Stomach (tissue), 9 donors: ENCODE measurements around the gene TTLL11. TPM values are rescaled to one million over a fixed set of nuclear protein-coding genes. Genes with fewer than 3 reads are reported as not detected.

Experiments used
- DNase-seq, 2 donors: peaks; one replicate each; pipeline versions ENCODE4 v3.0.0 to v3.0.0-alpha.2; 2013 to 2019
- H3K27ac ChIP-seq, 5 donors: fragments of 200-600 bp in 4 of 5; sonication (generic) in 4 of 5; one replicate each; pipeline ENCODE4 v1.5.1; 2013 to 2019; ENCODE audit warnings: mild to moderate bottlenecking in 1 of 5, moderate library complexity in 1 of 5
- H3K27me3 ChIP-seq, 3 donors: fragments of 200-600 bp; sonication (generic); one replicate each; pipeline ENCODE4 v1.5.1; 2017 to 2019; ENCODE audit warnings: mixed run types in 1 of 3
- H3K36me3 ChIP-seq, 4 donors: fragments of 200-600 bp; sonication (generic); 1 replicate in 3 of 4; 2 replicates in 1 of 4; pipeline ENCODE4 v1.5.1; 2016 to 2019
- H3K4me1 ChIP-seq, 4 donors: fragments of 200-600 bp; sonication (generic); one replicate each; pipeline ENCODE4 v1.5.1; 2016 to 2019
- H3K4me3 ChIP-seq, 4 donors: fragments of 200-600 bp; sonication (generic) in 3 of 4; one replicate each; pipeline ENCODE4 v1.5.1; 2016 to 2019; ENCODE audit warnings: mild to moderate bottlenecking in 1 of 4
- H3K9me3 ChIP-seq, 4 donors: fragments of 200-600 bp; sonication (generic); one replicate each; pipeline ENCODE4 v1.5.1; 2016 to 2019
- CTCF ChIP-seq, 7 experiments: fragments of 450-650 bp in 4 of 7; fragments of 200-600 bp in 3 of 7; sonication (generic) in 3 of 7; IDR thresholded peaks; one replicate each; pipeline ENCODE4 v1.5.1; 2016 to 2019; ENCODE audit warnings: antibody characterized with exemption in 7 of 7, control low read depth in 2 of 7, mild to moderate bottlenecking in 1 of 7
- EP300 ChIP-seq: sonication (generic); formaldehyde crosslinking; IDR thresholded peaks from one replicate; pipeline ENCODE4 v1.6.1; 2017; ENCODE audit warnings: antibody characterized with exemption
- POLR2A ChIP-seq, 4 donors: fragments of 450-650 bp; IDR thresholded peaks; one replicate each; pipeline ENCODE4 v1.6.1; 2016; ENCODE audit warnings: antibody characterized with exemption in 4 of 4, control low read depth in 2 of 4, mild to moderate bottlenecking in 1 of 4, moderate library complexity in 1 of 4
- POLR2AphosphoS5 ChIP-seq, 3 donors: sonication (generic); formaldehyde crosslinking; IDR thresholded peaks; one replicate each; pipeline ENCODE4 v1.6.1; 2016; ENCODE audit warnings: antibody characterized with exemption in 3 of 3
- WGBS, 5 donors: extraction: QIAGEN DNeasy Blood & Tissue Kit in 3 of 5; methylation state at CpG; one replicate each; pipeline versions ENCODE4 v1.1.5 to v1.1.7; 2013 to 2018; 5-methylcytosine and 5-hydroxymethylcytosine counted together
- intact Hi-C: fragments of 100-400 bp; cut with DNase I; formaldehyde crosslinking; loops from one replicate; pipeline ENCODE4 v1.15.1; 2023; ENCODE audit warnings: low total_unique reads
- polyA plus RNA-seq, 3 donors: library from polyadenylated mRNA; stranded (reverse); fragments of 200-250 nt; gene quantifications; one replicate each; pipeline ENCODE4 v1.2.3, GENCODE V29; 2013
- total RNA-seq, 5 donors: library from RNA; depleted of rRNA; stranded (reverse); fragments of >200 nt; gene quantifications; one replicate each; pipeline versions ENCODE4 v1.1.0 to v1.2.3, GENCODE V29; 2014 to 2016
- donor health status: healthy with polysubstance abuse.
- donor health status: Bipolar disorder and iron deficiency.
- donor health status: healthy.

TTLL11 gene
- total and polyA plus RNA-seq, 8 donors = 3.6 to 18.2 (median 9.4) TPM

DNA sequence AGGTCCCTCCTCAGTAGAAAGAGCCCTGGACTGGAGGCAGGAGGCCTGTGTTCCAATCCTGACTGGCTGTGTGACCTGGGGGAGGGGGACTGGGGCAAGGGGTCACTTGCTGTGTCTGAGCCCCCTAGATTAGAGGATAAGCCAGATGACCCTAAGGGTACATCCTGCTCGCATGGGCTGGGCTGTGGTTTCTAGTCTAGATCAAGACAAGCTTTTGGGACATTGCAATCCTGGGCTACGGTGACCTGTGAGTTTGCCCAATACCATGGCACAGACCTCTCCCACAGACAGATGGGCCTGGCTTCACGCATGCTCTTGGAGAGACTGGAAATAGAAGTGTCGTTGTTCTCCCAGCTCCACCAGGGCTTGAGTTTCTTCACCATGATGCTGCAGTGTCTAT, 39.4 kb upstream of the TTLL11 start:
- Histone ChIP-seq H3K4me1 (peaks cover 0 to 16% (median 5%) of the 10 kb centered on the region in 4 donors), H3K4me3 (no peak overlapping the region), H3K36me3 (no peaks in the 10 kb centered on the region), H3K27me3 (peaks cover 0 to 19% (median 0%) of the 10 kb centered on the region in 3 donors), H3K9me3 (no peaks in the 10 kb centered on the region), H3K27ac (no peak overlapping the region)
- intact Hi-C loops = no loop called here
- DNase-seq = no peak
- WGBS, 5 donors = 90 to 98% (median 93%) methylated on average over 4 of the region's 4 CpGs
- no peak for TF ChIP-seq EP300
- TF ChIP-seq CTCF (IDR thresholded peaks at IDR 0.05) = no peak
- no peak for TF ChIP-seq POLR2A (IDR thresholded peaks at IDR 0.05)
- TF ChIP-seq POLR2AphosphoS5 (IDR thresholded peaks at IDR 0.05) = no peak

- intact Hi-C loops = no loop called here
- no peak overlapping the region for H3K27ac ChIP-seq
- TF ChIP-seq CTCF (IDR thresholded peaks at IDR 0.05) (no peak), POLR2AphosphoS5 (IDR thresholded peaks at IDR 0.05) (no peak), POLR2A (IDR thresholded peaks at IDR 0.05) (no peak), EP300 (no peak)
- H3K27me3 ChIP-seq = peaks cover 0 to 29% (median 9%) of the 10 kb centered on the region in 3 donors
- peak in 1 of 2 donors; percentile 52 for DNase-seq
- peaks cover 6 to 25% (median 12%) of the 10 kb centered on the region in 4 donors for H3K4me1 ChIP-seq
- no peaks in the 10 kb centered on the region for H3K36me3 ChIP-seq
- H3K9me3 ChIP-seq = no peaks in the 10 kb centered on the region
- WGBS, 5 donors = 21 to 34% (median 25%) methylated on average over 20 to 21 of the region's 21 CpGs
- H3K4me3 ChIP-seq = no peak overlapping the region
Observed at GRCh38 chr9:122131401-122132001, 38.4 kb upstream of the TTLL11 start.

DNA sequence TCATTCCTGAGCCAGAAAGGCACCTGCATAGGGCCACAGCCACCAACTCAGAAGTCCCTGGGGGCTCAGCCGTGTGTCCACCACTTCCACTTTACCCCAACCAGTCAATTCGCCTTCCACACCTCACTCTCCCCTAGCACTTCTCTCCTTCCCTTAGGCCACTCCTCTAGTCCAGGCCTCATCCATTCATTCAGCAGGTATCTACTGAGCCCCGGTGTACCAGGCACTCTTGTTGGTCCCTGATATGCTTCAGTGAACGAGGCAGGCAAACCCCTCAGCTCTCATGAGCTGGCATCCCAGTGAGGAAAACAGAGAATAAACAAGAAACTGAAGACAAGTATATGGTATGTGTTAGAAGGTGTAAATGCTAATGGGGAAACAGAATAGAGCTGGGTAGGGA, 37.7 kb upstream of the TTLL11 start:
- H3K27ac ChIP-seq = no peak overlapping the region
- no peak for DNase-seq
- no peaks in the 10 kb centered on the region for H3K9me3 ChIP-seq
- no peaks in the 10 kb centered on the region for H3K36me3 ChIP-seq
- intact Hi-C loops = no loop called here
- H3K4me3 ChIP-seq = no peak overlapping the region
- peaks cover 13 to 32% (median 19%) of the 10 kb centered on the region in 4 donors for H3K4me1 ChIP-seq
- peaks cover 0 to 36% (median 16%) of the 10 kb centered on the region in 3 donors for H3K27me3 ChIP-seq
- 70 to 78% (median 76%) methylated on average over 4 of the region's 4 CpGs for WGBS, 5 donors
- no peak for TF ChIP-seq CTCF (IDR thresholded peaks at IDR 0.05)

- no peak for DNase-seq
- WGBS, 5 donors = 93 to 97% (median 94%) methylated on average over 2 of the region's 2 CpGs
- peaks cover 15 to 39% (median 24%) of the 10 kb centered on the region in 4 donors for H3K4me1 ChIP-seq
- H3K27ac ChIP-seq = no peak overlapping the region
- intact Hi-C loops = loop anchor here (10.0 kb wide), 2 partner anchors 135 to 315 kb away; partner anchors contain the start of genes MRRF and RBM18
- no peaks in the 10 kb centered on the region for H3K36me3 ChIP-seq
- no peaks in the 10 kb centered on the region for H3K9me3 ChIP-seq
- peaks cover 0 to 43% (median 20%) of the 10 kb centered on the region in 3 donors for H3K27me3 ChIP-seq
- TF ChIP-seq EP300 = no peak
- TF ChIP-seq CTCF (IDR thresholded peaks at IDR 0.05) = no peak
- TF ChIP-seq POLR2AphosphoS5 (IDR thresholded peaks at IDR 0.05) = no peak
- no peak for TF ChIP-seq POLR2A (IDR thresholded peaks at IDR 0.05)
- H3K4me3 ChIP-seq = no peak overlapping the region
Observed at GRCh38 chr9:122129969-122130368, 36.9 kb upstream of the TTLL11 start.
